GM18870 (cell line): Measurements from ENCODE around the gene COBL.

ENCODE experiments used
- ATAC-seq: cut with Tn5 transposase; IDR thresholded peaks from one replicate; pipeline ENCODE4 v1.9.1; 2021; ENCODE audit warnings: moderate library complexity; ENCODE audit not compliant: unreplicated experiment

Gene COBL

GRCh38 chr7:51326656-51327286 lies 10.2 kb upstream of the COBL start:
- no peak for ATAC-seq

- ATAC-seq: no peak
These were observed 9.3 kb upstream of the COBL start for GRCh38 chr7:51325908-51326307.

GRCh38 chr7:51325261-51325676 lies 8.7 kb upstream of the COBL start:
- no peak for ATAC-seq

- ATAC-seq: no peak
These were observed 7.7 kb upstream of the COBL start for GRCh38 chr7:51324206-51324898.

- ATAC-seq: no peak
These were observed 5.4 kb upstream of the COBL start for GRCh38 chr7:51321961-51322515.

GRCh38 chr7:51318886-51319579 lies 2.4 kb upstream of the COBL start:
- ATAC-seq: no peak

- no peak for ATAC-seq
These were observed 1.4 kb upstream of the COBL start for GRCh38 chr7:51318001-51318400.

- no peak for ATAC-seq
These were observed 937 bp upstream of the COBL start for GRCh38 chr7:51317582-51317910.

GRCh38 chr7:51316262-51316665 lies 345 bp downstream of the COBL start:
- no peak for ATAC-seq

GRCh38 chr7:51315393-51316261 lies 982 bp downstream of the COBL start:
- no peak for ATAC-seq

- ATAC-seq: no peak
These were observed 1.9 kb downstream of the COBL start for GRCh38 chr7:51314726-51315125.

- no peak for ATAC-seq
These were observed 2.7 kb downstream of the COBL start for GRCh38 chr7:51313738-51314425.

- no peak for ATAC-seq
These were observed 3.5 kb downstream of the COBL start for GRCh38 chr7:51312951-51313737.

GRCh38 chr7:51311166-51311565 lies 5.4 kb downstream of the COBL start:
- ATAC-seq: no peak

- ATAC-seq: no peak
These were observed 6.5 kb downstream of the COBL start for GRCh38 chr7:51310131-51310583.

- no peak for ATAC-seq
These were observed 7.1 kb downstream of the COBL start for GRCh38 chr7:51309361-51310130.

- ATAC-seq: no peak
These were observed 7.9 kb downstream of the COBL start for GRCh38 chr7:51308696-51309095.

- no peak for ATAC-seq
These were observed 8.3 kb downstream of the COBL start for GRCh38 chr7:51308265-51308664.
